Activated gamma-delta T cell (primary cell): ENCODE data around the gene TMEM106B.

Experiments
- DNase-seq: peaks from one replicate; lab custom pipeline; 2025; lab: John Stamatoyannopoulos, UW

The TMEM106B gene

GRCh38 chr7:12228024-12228423, 16.9 kb downstream of the TMEM106B start:
- no peak for DNase-seq

- DNase-seq = no peak
Observed at GRCh38 chr7:12229046-12229445, 18.0 kb downstream of the TMEM106B start.

GRCh38 chr7:12231097-12231496, 20.0 kb downstream of the TMEM106B start:
- no peak for DNase-seq

GRCh38 chr7:12233175-12233574, 22.1 kb downstream of the TMEM106B start:
- DNase-seq = no peak

GRCh38 chr7:12234334-12234865, 23.3 kb downstream of the TMEM106B start:
- DNase-seq = no peak

GRCh38 chr7:12235970-12236369, 24.9 kb downstream of the TMEM106B start:
- no peak for DNase-seq

GRCh38 chr7:12237007-12237406, 25.9 kb downstream of the TMEM106B start:
- no peak for DNase-seq

GRCh38 chr7:12239806-12240205, 28.7 kb downstream of the TMEM106B start:
- DNase-seq = no peak

GRCh38 chr7:12244129-12244528, 33.0 kb downstream of the TMEM106B start:
- no peak for DNase-seq

GRCh38 chr7:12244694-12245093, 33.6 kb downstream of the TMEM106B start:
- DNase-seq = no peak

GRCh38 chr7:12249706-12250105, 38.6 kb downstream of the TMEM106B start:
- DNase-seq = no peak

GRCh38 chr7:12250232-12250631, 39.1 kb downstream of the TMEM106B start:
- no peak for DNase-seq

- no peak for DNase-seq
Observed at GRCh38 chr7:12256090-12256489, 45.0 kb downstream of the TMEM106B start.

GRCh38 chr7:12257582-12257981, 46.5 kb downstream of the TMEM106B start:
- no peak for DNase-seq

GRCh38 chr7:12258074-12258473, 47.0 kb downstream of the TMEM106B start:
- DNase-seq = no peak

- DNase-seq = no peak
Observed at GRCh38 chr7:12267542-12267941, 56.4 kb downstream of the TMEM106B start.

- no peak for DNase-seq
Observed at GRCh38 chr7:12269100-12269895, 58.2 kb downstream of the TMEM106B start.

GRCh38 chr7:12281038-12281437, 69.9 kb downstream of the TMEM106B start:
- DNase-seq = no peak

- no peak for DNase-seq
Observed at GRCh38 chr7:12287901-12288300, 76.8 kb downstream of the TMEM106B start.

GRCh38 chr7:12289996-12290395, 78.9 kb downstream of the TMEM106B start:
- DNase-seq = no peak

- DNase-seq = no peak
Observed at GRCh38 chr7:12290761-12291160, 79.7 kb downstream of the TMEM106B start.

- DNase-seq = no peak
Observed at GRCh38 chr7:12291870-12292269, 80.8 kb downstream of the TMEM106B start.
